Measurements from ENCODE around the gene CLTA. TPM values are rescaled to one million over a fixed set of nuclear protein-coding genes. Genes with fewer than 3 reads are reported as not detected.

CLTA gene
- total RNA-seq, 1 experiment from 2014 or later = 195 TPM

DNA sequence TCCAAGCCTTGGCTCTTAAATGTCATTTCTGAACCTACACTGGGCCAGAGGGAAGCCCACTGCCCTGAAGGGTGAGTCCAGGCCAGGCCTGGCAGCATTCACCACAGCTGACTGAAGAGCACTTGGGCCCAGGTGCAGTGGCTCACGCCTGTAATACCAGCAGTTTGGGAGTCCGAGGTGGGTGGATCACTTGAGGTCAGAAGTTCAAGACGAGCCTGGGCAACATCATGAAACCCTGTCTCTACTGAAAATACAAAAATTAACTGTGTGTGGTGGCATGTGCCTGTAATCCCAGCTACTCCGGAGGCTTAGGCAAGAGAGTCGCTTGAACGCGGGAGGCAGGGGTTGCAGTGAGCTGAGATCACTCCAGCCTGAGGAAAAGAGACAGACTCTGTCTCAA is 16.4 kb upstream of the CLTA start:
- Histone ChIP-seq H3K4ac (ENCODE audit: low read depth, low read length) (no peak overlapping the region), H3K27ac (ENCODE audit: insufficient read length, low read depth, low read length) (no peak overlapping the region), H2BK12ac (ENCODE audit: insufficient read length, low read depth, low read length) (no peak overlapping the region), H4K20me1 (ENCODE audit: control insufficient read depth, insufficient read depth, insufficient read length) (no peaks in the 10 kb centered on the region), H3K79me1 (ENCODE audit: insufficient read depth, low read depth, low read length, poor library complexity, severe bottlenecking) (no peaks in the 10 kb centered on the region), H2BK120ac (ENCODE audit: low read depth, low read length, poor library complexity, severe bottlenecking) (no peak overlapping the region), H3K23me2 (ENCODE audit: insufficient read length, low read depth, low read length, poor library complexity, severe bottlenecking) (no peaks in the 10 kb centered on the region), H3K9ac (ENCODE audit: extremely low read depth, insufficient read length, low read length) (no peak overlapping the region), H3K9me3 (ENCODE audit: control insufficient read depth, low read depth, low read length) (no peaks in the 10 kb centered on the region), H3K14ac (ENCODE audit: insufficient read depth, low read length) (no peak overlapping the region), H3K23ac (ENCODE audit: insufficient read length, low read depth, low read length) (no peak overlapping the region), H3K27me3 (ENCODE audit: insufficient read depth, low read length) (no peaks in the 10 kb centered on the region), H3K56ac (ENCODE audit: insufficient read length, low read depth, low read length) (no peak overlapping the region), H3T11ph (ENCODE audit: low read length) (no peak overlapping the region), H3K4me2 (ENCODE audit: insufficient read depth, insufficient read length, low read length) (no peak overlapping the region), H3K79me2 (ENCODE audit: insufficient read depth, low read length) (no peaks in the 10 kb centered on the region), H4K91ac (ENCODE audit: insufficient read length, low read depth, low read length) (no peak overlapping the region), H3K4me1 (ENCODE audit: insufficient read depth, low read length) (no peaks in the 10 kb centered on the region), H2AFZ (ENCODE audit: low read length) (no peak overlapping the region), H2BK20ac (ENCODE audit: low read depth, low read length, poor library complexity, severe bottlenecking) (no peak overlapping the region), H2AK5ac (ENCODE audit: insufficient read length, low read length) (no peak overlapping the region), H4K8ac (replicated peaks; ENCODE audit: insufficient read length, low read depth, low read length) (no peak overlapping the region), H3K18ac (ENCODE audit: insufficient read length, low read depth, low read length) (no peak overlapping the region), H2BK15ac (ENCODE audit: low read depth, low read length) (no peak overlapping the region), H4K5ac (ENCODE audit: insufficient read length, low read depth, low read length) (no peak overlapping the region), H2BK5ac (ENCODE audit: insufficient read length, low read length) (no peak overlapping the region)
- TF ChIP-seq, protein P1, sequence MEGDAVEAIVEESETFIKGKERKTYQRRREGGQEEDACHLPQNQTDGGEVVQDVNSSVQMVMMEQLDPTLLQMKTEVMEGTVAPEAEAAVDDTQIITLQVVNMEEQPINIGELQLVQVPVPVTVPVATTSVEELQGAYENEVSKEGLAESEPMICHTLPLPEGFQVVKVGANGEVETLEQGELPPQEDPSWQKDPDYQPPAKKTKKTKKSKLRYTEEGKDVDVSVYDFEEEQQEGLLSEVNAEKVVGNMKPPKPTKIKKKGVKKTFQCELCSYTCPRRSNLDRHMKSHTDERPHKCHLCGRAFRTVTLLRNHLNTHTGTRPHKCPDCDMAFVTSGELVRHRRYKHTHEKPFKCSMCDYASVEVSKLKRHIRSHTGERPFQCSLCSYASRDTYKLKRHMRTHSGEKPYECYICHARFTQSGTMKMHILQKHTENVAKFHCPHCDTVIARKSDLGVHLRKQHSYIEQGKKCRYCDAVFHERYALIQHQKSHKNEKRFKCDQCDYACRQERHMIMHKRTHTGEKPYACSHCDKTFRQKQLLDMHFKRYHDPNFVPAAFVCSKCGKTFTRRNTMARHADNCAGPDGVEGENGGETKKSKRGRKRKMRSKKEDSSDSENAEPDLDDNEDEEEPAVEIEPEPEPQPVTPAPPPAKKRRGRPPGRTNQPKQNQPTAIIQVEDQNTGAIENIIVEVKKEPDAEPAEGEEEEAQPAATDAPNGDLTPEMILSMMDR (conservative IDR thresholded peaks at IDR 0.05) = no peak
- no peak overlapping the region for H3K27ac Mint-ChIP-seq
- peaks cover 15% of the 10 kb centered on the region for H3K27me3 Mint-ChIP-seq (ENCODE audit: low read depth)
- H3K4me3 Mint-ChIP-seq = no peak overlapping the region
- no peak for DNase-seq
- peaks cover 3 to 4% of the 10 kb centered on the region in 2 experiments; a peak in 3 of 5 replicates for H3K9me3 Mint-ChIP-seq
- H3K36me3 Mint-ChIP-seq (ENCODE audit: insufficient read depth in 1 of 3, low read depth in 3 of 3) = no peaks in the 10 kb centered on the region; a peak in 1 of 7 replicates
- no CpG with 5 or more reads among the region's 7 CpGs for WGBS (ENCODE audit: extremely low coverage, insufficient read length, low lambda C conversion rate)
- H3K4me1 Mint-ChIP-seq = peaks cover 4 to 5% of the 10 kb centered on the region in 2 experiments; a peak in 3 of 4 replicates

Measured in H9 (cell line).